ENCODE results near the gene GPBP1.
"Not testable (repeated sequence)": the region's sequence is repeated elsewhere in the genome, so short reads cannot be mapped to it uniquely, and the experiment has no call there.

Gene GPBP1

DNA sequence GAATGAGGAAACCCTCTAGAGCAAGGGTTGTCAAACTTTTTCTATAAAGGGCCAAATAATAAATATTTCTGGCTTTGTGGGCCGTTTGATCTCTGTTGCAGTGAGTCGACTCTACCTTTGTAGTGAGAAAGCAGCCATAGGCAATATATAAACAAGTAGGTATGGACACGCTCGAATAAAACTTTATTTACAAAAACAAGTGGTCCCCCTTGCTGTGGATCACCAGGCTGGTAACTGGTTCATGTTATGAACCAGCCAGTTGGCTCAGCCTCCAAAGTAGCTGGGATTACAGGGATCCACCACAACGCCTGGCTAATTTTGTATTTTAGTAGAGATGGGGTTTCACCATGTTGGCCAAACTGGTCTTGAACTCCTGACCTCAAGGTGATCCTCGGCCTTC lies 118.5 kb downstream of the GPBP1 start:
- no peak for DNase-seq

DNA sequence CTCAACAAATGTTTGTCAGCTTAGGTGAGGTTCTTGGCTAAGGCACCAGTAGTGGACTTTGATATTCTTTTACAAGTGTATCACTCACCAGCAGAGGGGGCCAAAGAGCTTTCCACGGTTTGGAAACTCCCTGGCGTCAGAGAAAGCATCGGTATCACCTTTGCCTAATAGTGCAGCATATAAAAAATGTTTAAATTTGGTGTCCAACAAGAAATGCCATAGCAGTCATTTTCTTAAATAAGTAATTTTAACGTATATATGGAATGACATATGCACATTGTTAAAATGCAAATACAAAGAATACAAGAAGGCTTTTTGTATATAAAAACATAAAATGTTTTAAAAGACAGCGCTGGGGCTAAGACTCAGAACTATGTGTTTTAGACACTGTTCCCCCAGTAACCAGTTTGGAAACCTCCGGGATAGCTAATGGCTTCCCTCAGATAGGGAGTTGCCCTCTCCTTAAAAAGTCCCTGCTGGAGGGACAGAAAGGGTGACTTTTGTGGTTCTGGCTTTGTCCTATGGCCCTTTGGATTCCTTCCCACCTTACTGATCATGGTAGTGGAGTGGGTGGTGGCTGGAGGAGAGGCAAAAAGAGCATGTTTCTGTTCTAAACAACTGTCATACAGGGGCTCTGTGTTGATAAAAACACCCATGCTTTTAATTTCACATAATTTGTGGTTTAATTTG lies 124.6 kb downstream of the GPBP1 start:
- peak; percentile 70 to 79 for DNase-seq

- DNase-seq = peak; percentile 67 to 90
Measured at GRCh38 chr5:57298985-57299491, 125.2 kb downstream of the GPBP1 start.

DNA sequence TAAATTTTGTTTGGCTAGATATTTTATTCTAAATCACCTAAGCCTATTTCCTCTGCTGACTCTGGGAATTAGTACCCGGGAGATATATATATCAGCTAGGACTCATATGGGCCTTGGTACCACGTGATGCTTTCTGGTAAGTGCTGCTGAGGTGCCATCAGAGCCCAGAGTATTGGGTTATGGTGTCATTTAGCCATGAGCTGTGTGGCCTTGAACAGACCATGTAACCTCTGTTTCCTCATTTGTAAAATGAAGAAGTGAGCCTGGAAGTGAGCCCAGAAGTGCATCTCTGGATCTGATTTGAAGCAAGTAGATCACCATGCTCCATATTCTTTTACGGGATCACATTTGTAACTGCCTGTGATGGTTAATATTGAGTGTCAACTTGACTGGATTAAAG lies 126.1 kb downstream of the GPBP1 start:
- DNase-seq = peak in 1 of 2 experiments; percentile 2

- DNase-seq = peak; percentile 15 to 31
Measured at GRCh38 chr5:57302164-57302563, 128.3 kb downstream of the GPBP1 start.

- no peak for DNase-seq
Measured at GRCh38 chr5:57302643-57303042, 128.8 kb downstream of the GPBP1 start.

- no peak for DNase-seq
Measured at GRCh38 chr5:57303985-57304384, 130.1 kb downstream of the GPBP1 start.

- no peak for DNase-seq
Measured at GRCh38 chr5:57304931-57305330, 131.1 kb downstream of the GPBP1 start.

- DNase-seq = no peak
Measured at GRCh38 chr5:57306359-57306758, 132.5 kb downstream of the GPBP1 start.

DNA sequence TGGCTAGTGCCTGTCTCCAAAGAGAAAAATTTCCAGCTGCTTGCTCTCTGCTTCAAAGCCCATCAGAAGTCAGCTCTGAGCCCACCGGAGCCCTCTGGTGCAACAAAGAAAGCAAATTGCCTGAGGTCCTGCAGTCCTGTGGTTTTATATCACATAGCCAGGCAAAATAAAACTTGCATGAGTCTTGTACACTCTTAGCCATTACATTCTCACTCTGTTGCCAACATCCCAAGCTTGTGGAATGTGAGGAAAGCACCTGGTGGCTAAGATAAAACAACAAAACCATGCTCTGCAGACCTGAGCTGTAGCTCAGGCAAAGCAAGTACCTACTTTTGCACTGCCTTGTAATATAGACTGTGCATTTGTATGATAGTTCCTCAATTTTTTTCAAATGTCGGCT lies 133.7 kb downstream of the GPBP1 start:
- DNase-seq = no peak

DNA sequence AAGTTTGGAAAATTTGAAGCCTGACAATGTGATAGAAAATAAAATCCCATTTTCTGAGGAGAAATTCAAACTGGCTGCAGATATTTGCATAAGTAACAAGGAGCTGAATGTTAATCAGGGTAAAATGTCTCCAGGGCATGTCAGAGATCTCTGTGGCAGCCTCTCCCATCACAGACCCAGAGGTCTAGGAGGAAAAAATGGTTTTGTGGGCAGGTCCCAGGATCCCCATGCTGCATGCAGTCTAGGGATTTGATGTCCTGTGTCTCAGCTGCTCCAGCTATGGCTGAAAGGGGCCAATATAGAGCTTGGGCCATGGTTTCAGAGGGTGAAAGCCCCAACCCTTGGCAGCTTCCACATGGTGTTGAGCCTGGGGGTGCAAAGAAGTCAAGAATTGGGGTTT lies 135.2 kb downstream of the GPBP1 start:
- DNase-seq = not testable (repeated sequence)

GRCh38 chr5:57311251-57311650 lies 137.4 kb downstream of the GPBP1 start:
- no peak for DNase-seq

DNA sequence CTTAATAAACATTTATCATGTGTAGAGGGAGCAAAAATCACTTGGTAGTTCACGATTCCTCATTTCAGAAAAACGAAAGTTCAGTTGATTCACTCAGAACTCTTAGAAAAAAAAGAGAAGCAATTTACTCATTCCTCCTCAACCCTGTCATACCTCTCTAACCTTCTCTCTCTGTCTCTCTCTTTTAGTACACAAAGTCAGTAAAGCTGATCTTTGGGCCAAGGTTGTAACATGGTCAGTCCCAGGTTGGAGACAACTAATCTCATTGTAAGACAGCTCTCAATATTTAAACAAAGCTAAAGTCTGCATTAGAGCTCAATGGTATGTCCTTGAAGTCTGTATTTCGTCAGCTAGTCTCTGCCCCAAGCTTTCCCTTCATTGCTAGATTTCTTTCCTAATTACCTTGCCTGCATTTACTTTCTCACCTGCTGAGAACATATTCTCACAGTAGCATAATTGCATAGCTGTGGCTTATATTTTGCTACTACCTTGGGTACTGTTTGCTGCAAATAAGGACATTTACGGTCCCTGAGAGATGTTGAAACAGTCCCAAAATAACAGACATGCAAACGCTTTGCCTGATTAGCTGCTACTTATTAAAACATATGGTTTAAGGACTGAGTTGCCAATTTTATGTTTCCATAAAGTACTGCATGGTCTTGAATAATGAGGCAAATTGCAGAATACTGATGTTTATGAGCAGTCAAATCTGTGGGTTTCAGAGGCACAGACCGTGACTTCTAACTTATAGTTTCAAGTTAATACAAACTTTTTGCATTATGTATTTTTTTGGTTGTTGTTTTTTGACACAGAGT lies 138.3 kb downstream of the GPBP1 start:
- no peak for DNase-seq

- no peak for DNase-seq
Measured at GRCh38 chr5:57313716-57314115, 139.9 kb downstream of the GPBP1 start.
